ENCODE data around the gene ITGAE.

DNA sequence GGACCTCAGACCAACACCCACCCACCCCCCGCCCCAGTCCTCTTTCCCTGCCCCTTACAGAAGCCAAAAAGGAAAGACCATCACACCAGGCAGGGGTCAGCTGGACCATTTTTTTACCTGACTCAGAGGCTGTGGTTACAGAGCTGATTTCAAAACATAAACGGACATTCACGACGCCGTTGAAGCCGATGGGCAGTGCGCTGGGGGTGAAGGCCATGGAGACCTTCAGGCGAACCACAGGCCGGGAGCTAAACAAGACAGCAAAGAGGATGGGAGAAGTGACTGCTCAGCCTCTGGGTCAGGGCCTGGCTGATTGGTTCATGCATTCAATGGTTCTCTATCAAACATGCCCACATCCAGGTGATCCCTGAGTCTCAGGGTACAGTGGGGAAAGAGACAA is 53.2 kb downstream of the ITGAE start:
- TF ChIP-seq, protein P1, sequence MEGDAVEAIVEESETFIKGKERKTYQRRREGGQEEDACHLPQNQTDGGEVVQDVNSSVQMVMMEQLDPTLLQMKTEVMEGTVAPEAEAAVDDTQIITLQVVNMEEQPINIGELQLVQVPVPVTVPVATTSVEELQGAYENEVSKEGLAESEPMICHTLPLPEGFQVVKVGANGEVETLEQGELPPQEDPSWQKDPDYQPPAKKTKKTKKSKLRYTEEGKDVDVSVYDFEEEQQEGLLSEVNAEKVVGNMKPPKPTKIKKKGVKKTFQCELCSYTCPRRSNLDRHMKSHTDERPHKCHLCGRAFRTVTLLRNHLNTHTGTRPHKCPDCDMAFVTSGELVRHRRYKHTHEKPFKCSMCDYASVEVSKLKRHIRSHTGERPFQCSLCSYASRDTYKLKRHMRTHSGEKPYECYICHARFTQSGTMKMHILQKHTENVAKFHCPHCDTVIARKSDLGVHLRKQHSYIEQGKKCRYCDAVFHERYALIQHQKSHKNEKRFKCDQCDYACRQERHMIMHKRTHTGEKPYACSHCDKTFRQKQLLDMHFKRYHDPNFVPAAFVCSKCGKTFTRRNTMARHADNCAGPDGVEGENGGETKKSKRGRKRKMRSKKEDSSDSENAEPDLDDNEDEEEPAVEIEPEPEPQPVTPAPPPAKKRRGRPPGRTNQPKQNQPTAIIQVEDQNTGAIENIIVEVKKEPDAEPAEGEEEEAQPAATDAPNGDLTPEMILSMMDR (conservative IDR thresholded peaks at IDR 0.05; ENCODE audit: low read length): no peak
- TF ChIP-seq EZH2phosphoT487 (IDR thresholded peaks at IDR 0.05; ENCODE audit: borderline replicate concordance): no peak

All from Loucy (cell line).